HEK293 (cell line): ENCODE data around the gene MCHR1.

ENCODE experiments used
- CTCF ChIA-PET: fragments of 350-600 bp; formaldehyde crosslinking; extraction: SDS; loops from one replicate; lab custom pipeline; 2021; ENCODE audit warnings: antibody characterized with exemption; lab: Yijun Ruan, JAX
- POLR2A ChIA-PET: fragments of 300-600 bp; formaldehyde crosslinking; extraction: SDS; loops from one replicate; lab custom pipeline; 2020; ENCODE audit warnings: antibody characterized with exemption, inconsistent platforms; lab: Yijun Ruan, JAX
- H3K27ac ChIP-seq: fragments of 200-500 bp; sonication (Bioruptor generic); 2 replicates; pipeline ENCODE4 v1.5.1; 2014; ENCODE audit warnings: low read depth, low read length, control low read depth, inconsistent platforms; ENCODE audit errors: extremely low read depth
- H3K36me3 ChIP-seq, 2 experiments: fragments of 200-500 bp in 1 of 2; sonication (Bioruptor generic) in 1 of 2; 1 replicate in 1 of 2; 2 replicates in 1 of 2; pipeline ENCODE4 v1.5.1; 2014 to 2017; ENCODE audit warnings: inconsistent platforms in 2 of 2, low read length in 2 of 2; ENCODE audit not compliant: control insufficient read depth in 2 of 2, insufficient read depth in 1 of 2
- H3K4me1 ChIP-seq: fragments of 200-500 bp; sonication (Bioruptor generic); 2 replicates; pipeline ENCODE4 v1.5.1; 2014; ENCODE audit warnings: mild to moderate bottlenecking, low read length, inconsistent platforms; ENCODE audit not compliant: control insufficient read depth, insufficient read depth
- H3K4me3 ChIP-seq: 2 replicates; pipeline ENCODE4 v1.5.1; 2011; ENCODE audit warnings: low read depth, mild to moderate bottlenecking, control low read depth, low read length, moderate library complexity
- H3K9me3 ChIP-seq: fragments of 200-500 bp; sonication (Bioruptor generic); 2 replicates; pipeline ENCODE4 v1.5.1; 2014; ENCODE audit warnings: low read depth, low read length, inconsistent platforms; ENCODE audit not compliant: control insufficient read depth, insufficient read depth
- EGR2 ChIP-seq: fragments of 450-650 bp; formaldehyde crosslinking; IDR thresholded peaks from 2 replicates; pipeline ENCODE4 v1.5.1; 2016; ENCODE audit warnings: low read depth, missing biosample characterization, missing genetic modification characterization
- KLF17 ChIP-seq: fragments of 450-650 bp; formaldehyde crosslinking; IDR thresholded peaks from 2 replicates; pipeline ENCODE4 v1.5.1; 2016; ENCODE audit warnings: missing biosample characterization, missing genetic modification characterization
- MEIS1 ChIP-seq: sonication (generic); formaldehyde crosslinking; IDR thresholded peaks from 2 replicates; pipeline ENCODE4 v1.8.1; 2022; ENCODE audit warnings: missing genetic modification reagents, mild to moderate bottlenecking, borderline replicate concordance
- PBX3 ChIP-seq: sonication (generic); formaldehyde crosslinking; IDR thresholded peaks from 2 replicates; pipeline ENCODE4 v1.8.1; 2022; ENCODE audit warnings: mild to moderate bottlenecking, moderate library complexity, missing genetic modification reagents
- PRDM4 ChIP-seq: fragments of 450-650 bp; formaldehyde crosslinking; IDR thresholded peaks from 2 replicates; pipeline ENCODE4 v1.5.1; 2017; ENCODE audit warnings: missing biosample characterization, missing genetic modification characterization
- SALL2 ChIP-seq: fragments of 450-650 bp; formaldehyde crosslinking; IDR thresholded peaks from 2 replicates; pipeline ENCODE4 v1.5.0; 2017; ENCODE audit warnings: missing biosample characterization, mild to moderate bottlenecking, missing genetic modification characterization, borderline replicate concordance
- SP3 ChIP-seq: fragments of 450-650 bp; formaldehyde crosslinking; IDR thresholded peaks from 2 replicates; pipeline ENCODE4 v1.5.1; 2016; ENCODE audit warnings: missing biosample characterization, missing genetic modification characterization
- SP7 ChIP-seq: fragments of 450-650 bp; formaldehyde crosslinking; IDR thresholded peaks from 2 replicates; pipeline ENCODE4 v1.5.1; 2016; ENCODE audit warnings: missing biosample characterization, missing genetic modification characterization
- ZBTB6 ChIP-seq: fragments of 450-650 bp; formaldehyde crosslinking; IDR thresholded peaks from 2 replicates; pipeline ENCODE4 v1.5.1; 2017; ENCODE audit warnings: missing biosample characterization, missing genetic modification characterization
- ZFHX2 ChIP-seq: fragments of 450-650 bp; formaldehyde crosslinking; conservative IDR thresholded peaks from 2 replicates; pipeline ENCODE4 v1.5.1; 2016; ENCODE audit warnings: missing biosample characterization, missing genetic modification characterization
- ZNF121 ChIP-seq: fragments of 450-650 bp; formaldehyde crosslinking; IDR thresholded peaks from 2 replicates; pipeline ENCODE4 v1.5.1; 2016; ENCODE audit warnings: missing biosample characterization, missing genetic modification characterization
- ZNF354C ChIP-seq: fragments of 450-650 bp; formaldehyde crosslinking; IDR thresholded peaks from 2 replicates; pipeline ENCODE4 v1.5.1; 2016; ENCODE audit warnings: missing biosample characterization, missing genetic modification characterization, low read depth, borderline replicate concordance
- ZNF423 ChIP-seq: fragments of 450-650 bp; formaldehyde crosslinking; IDR thresholded peaks from 2 replicates; pipeline ENCODE4 v1.5.1; 2016; ENCODE audit warnings: missing biosample characterization, missing genetic modification characterization
- ZNF426 ChIP-seq: fragments of 450-650 bp; formaldehyde crosslinking; IDR thresholded peaks from 2 replicates; pipeline ENCODE4 v1.5.1; 2017; ENCODE audit warnings: missing biosample characterization, missing genetic modification characterization, mild to moderate bottlenecking, inconsistent platforms, moderate library complexity
- ZNF560 ChIP-seq: fragments of 450-650 bp; formaldehyde crosslinking; IDR thresholded peaks from 2 replicates; pipeline ENCODE4 v1.5.1; 2017; ENCODE audit warnings: missing biosample characterization, missing genetic modification characterization, borderline replicate concordance
- ZNF561 ChIP-seq: fragments of 450-650 bp; IDR thresholded peaks from 2 replicates; pipeline ENCODE4 v1.5.1; 2018; ENCODE audit warnings: missing biosample characterization, missing genetic modification characterization, borderline replicate concordance
- ZNF629 ChIP-seq: fragments of 450-650 bp; formaldehyde crosslinking; IDR thresholded peaks from 2 replicates; pipeline ENCODE4 v1.5.1; 2017; ENCODE audit warnings: missing biosample characterization, missing genetic modification characterization
- ZNF768 ChIP-seq: fragments of 450-650 bp; formaldehyde crosslinking; IDR thresholded peaks from 2 replicates; pipeline ENCODE4 v1.5.1; 2018; ENCODE audit warnings: missing biosample characterization, mild to moderate bottlenecking, missing genetic modification characterization
- ZSCAN16 ChIP-seq: fragments of 450-650 bp; formaldehyde crosslinking; IDR thresholded peaks from 2 replicates; pipeline ENCODE4 v1.5.1; 2016; ENCODE audit warnings: missing biosample characterization, missing genetic modification characterization
- ZSCAN5A ChIP-seq: fragments of 450-650 bp; formaldehyde crosslinking; IDR thresholded peaks from 2 replicates; pipeline ENCODE4 v1.5.1; 2016; ENCODE audit warnings: missing biosample characterization, missing genetic modification characterization

MCHR1 gene

GRCh38 chr22:40681451-40681850, 2.2 kb downstream of the MCHR1 start (continued):
- no peak for TF ChIP-seq ZSCAN5A
- no peak for TF ChIP-seq PRDM4
- TF ChIP-seq SALL2 (tag by site-specific recombination) = no peak
- TF ChIP-seq ZNF354C (tag by site-specific recombination) = no peak
- TF ChIP-seq, all 188 proteins: peak for 0

- no peaks in the 10 kb centered on the region for H3K9me3 ChIP-seq
- CTCF ChIA-PET = interaction anchor here (0.6 to 3.3 kb wide), 8 partner anchors 9 to 216 kb away, joined by 3 to 86 read pairs (median 5); no protein-coding TSS in a partner anchor
- H3K4me3 ChIP-seq = no peak overlapping the region
- no peaks in the 10 kb centered on the region for H3K36me3 ChIP-seq
- no peak overlapping the region for H3K27ac ChIP-seq
- POLR2A ChIA-PET = no interaction called here
- no peaks in the 10 kb centered on the region for H3K4me1 ChIP-seq
- peak; percentile 94 for TF ChIP-seq EGR2 (tag by site-specific recombination)
- TF ChIP-seq ZNF768 (tag by site-specific recombination) = no peak
- TF ChIP-seq ZFHX2 = peak; percentile 91
Observed at GRCh38 chr22:40684728-40685127, 5.4 kb downstream of the MCHR1 start.

- CTCF ChIA-PET = interaction anchor here (1.2 to 3.3 kb wide), 3 partner anchors 9 to 168 kb away, joined by 3 to 20 read pairs (median 7); no protein-coding TSS in a partner anchor
- TF ChIP-seq ZSCAN16 (tag by site-specific recombination) (no peak), SP7 (tag by site-specific recombination) (no peak)
- Histone ChIP-seq H3K4me3 (no peak overlapping the region), H3K9me3 (no peaks in the 10 kb centered on the region), H3K36me3 (no peaks in the 10 kb centered on the region), H3K27ac (no peak overlapping the region), H3K4me1 (no peaks in the 10 kb centered on the region)
- POLR2A ChIA-PET = no interaction called here
Observed at GRCh38 chr22:40685406-40685805, 6.1 kb downstream of the MCHR1 start.

GRCh38 chr22:40687706-40688105, 8.4 kb downstream of the MCHR1 start:
- ChIA-PET POLR2A (interaction anchor here (0.6 kb wide), 1 partner anchor 51 kb away, joined by 5 read pairs; no protein-coding TSS in a partner anchor), CTCF (interaction anchor here (0.6 to 1.7 kb wide), 4 partner anchors 73 to 251 kb away, joined by 3 to 10 read pairs (median 4); no protein-coding TSS in a partner anchor)
- Histone ChIP-seq H3K4me3 (no peak overlapping the region), H3K36me3 (no peaks in the 10 kb centered on the region), H3K9me3 (no peaks in the 10 kb centered on the region), H3K27ac (no peak overlapping the region), H3K4me1 (no peaks in the 10 kb centered on the region)
- TF ChIP-seq ZNF423 = no peak
- no peak for TF ChIP-seq ZNF561 (tag by site-specific recombination)
- no peak for TF ChIP-seq ZNF426 (tag by site-specific recombination)
- no peak for TF ChIP-seq ZBTB6 (tag by site-specific recombination)
- no peak for TF ChIP-seq ZNF629 (tag by site-specific recombination)
- TF ChIP-seq MEIS1 (CRISPR knock-in tag) = no peak
- no peak for TF ChIP-seq KLF17 (tag by site-specific recombination)
- no peak for TF ChIP-seq SP3
- no peak for TF ChIP-seq ZNF121 (tag by site-specific recombination)
- no peak for TF ChIP-seq PBX3 (CRISPR knock-in tag)
- TF ChIP-seq ZNF560 (tag by site-specific recombination) = no peak
